Thoracic aorta (tissue), 2 donors: ENCODE results near the gene PIK3R3. TPM values are rescaled to one million over a fixed set of nuclear protein-coding genes. Genes with fewer than 3 reads are reported as not detected.
"Not testable (repeated sequence)": the region's sequence is repeated elsewhere in the genome, so short reads cannot be mapped to it uniquely, and the experiment has no call there.

Experiments used
- ATAC-seq: fragments of 150-250 bp; one replicate; pipeline ENCODE4 v1.8.0; 2017; ENCODE audit warnings: low read depth; ENCODE audit not compliant: insufficient number of reproducible peaks, low FRiP score
- DNase-seq: peaks from one replicate; pipeline ENCODE4 v3.0.0-alpha.2; 2020; ENCODE audit warnings: low spot score
- H3K27ac ChIP-seq, 2 donors: fragments of 200-600 bp; sonication (generic); 1 replicate in 1 of 2; 2 replicates in 1 of 2; pipeline ENCODE4 v1.5.1; 2016; ENCODE audit warnings: mild to moderate bottlenecking in 2 of 2, moderate library complexity in 2 of 2
- H3K27me3 ChIP-seq: fragments of 200-600 bp; sonication (generic); replicated peaks from 2 replicates; pipeline ENCODE4 v1.6.0; 2016; ENCODE audit warnings: mild to moderate bottlenecking; ENCODE audit not compliant: insufficient read depth
- H3K36me3 ChIP-seq: fragments of 200-600 bp; sonication (generic); one replicate; pipeline ENCODE4 v1.5.1; 2016
- H3K4me1 ChIP-seq, 2 donors: fragments of 200-600 bp; sonication (generic); 1 replicate in 1 of 2; 2 replicates in 1 of 2; pipeline versions ENCODE4 v1.5.1 to v1.6.0; 2016; ENCODE audit warnings: low read depth in 2 of 2, mild to moderate bottlenecking in 1 of 2; ENCODE audit not compliant: control insufficient read depth in 1 of 2
- H3K4me3 ChIP-seq: fragments of 200-600 bp; sonication (generic); 2 replicates; pipeline ENCODE4 v1.5.1; 2016; ENCODE audit warnings: mild to moderate bottlenecking
- H3K9me3 ChIP-seq: fragments of 200-600 bp; sonication (generic); 2 replicates; pipeline ENCODE4 v1.5.1; 2016
- total RNA-seq, 2 donors: library from RNA; depleted of rRNA; stranded (reverse); fragments of >200 nt; gene quantifications; one replicate each; pipeline versions ENCODE4 v1.1.0 to v1.2.3, GENCODE V29; 2016
- TF ChIP-seq, protein P1 (sequence below): fragments of 200-600 bp; sonication (generic); IDR thresholded peaks from one replicate; pipeline ENCODE4 v1.5.1; 2019; ENCODE audit warnings: antibody characterized with exemption

PIK3R3 gene
- total RNA-seq, 2 donors from 2014 or later: 9.5 to 30.1 TPM

DNA sequence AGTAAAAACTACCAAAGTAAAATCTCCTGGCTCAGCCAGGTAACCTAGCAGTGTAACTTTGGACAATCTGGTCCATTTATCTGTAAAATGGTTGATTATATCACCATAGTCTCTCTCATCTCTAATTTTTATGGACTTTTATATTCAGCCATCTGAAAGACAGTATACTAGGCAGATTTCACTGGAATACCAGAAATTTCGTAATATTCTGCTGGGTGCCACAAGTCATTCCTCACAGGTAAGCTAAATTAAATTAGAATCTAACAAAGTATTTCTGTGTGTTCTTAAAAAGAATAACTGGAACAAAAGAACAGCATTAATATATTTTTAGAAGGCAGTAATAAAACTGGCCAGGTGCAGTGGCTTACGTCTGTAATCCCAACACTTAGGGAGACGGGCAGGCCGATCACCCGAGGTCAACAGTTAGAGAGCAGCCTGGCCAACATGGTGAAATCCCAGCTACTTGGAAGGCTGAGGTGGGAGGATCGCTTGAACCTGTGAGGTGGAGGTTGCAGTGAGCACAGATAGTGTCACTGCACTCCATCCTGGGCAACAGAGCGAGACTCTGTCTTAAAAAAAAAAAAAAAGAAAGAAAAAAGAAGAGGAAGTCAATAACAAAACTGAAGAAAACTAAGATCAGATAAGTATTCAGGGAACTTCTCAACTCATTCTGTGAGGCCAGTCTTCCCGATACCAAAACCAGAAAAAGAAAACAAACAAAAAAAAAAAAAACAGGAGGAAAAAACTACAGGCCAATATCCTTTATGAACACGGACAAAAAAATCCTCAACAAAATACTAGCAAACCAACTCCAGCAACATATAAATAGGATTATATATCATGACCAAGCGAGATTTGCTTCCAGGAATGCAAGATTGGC, 35.9 kb downstream of the PIK3R3 start:
- TF ChIP-seq, protein P1, sequence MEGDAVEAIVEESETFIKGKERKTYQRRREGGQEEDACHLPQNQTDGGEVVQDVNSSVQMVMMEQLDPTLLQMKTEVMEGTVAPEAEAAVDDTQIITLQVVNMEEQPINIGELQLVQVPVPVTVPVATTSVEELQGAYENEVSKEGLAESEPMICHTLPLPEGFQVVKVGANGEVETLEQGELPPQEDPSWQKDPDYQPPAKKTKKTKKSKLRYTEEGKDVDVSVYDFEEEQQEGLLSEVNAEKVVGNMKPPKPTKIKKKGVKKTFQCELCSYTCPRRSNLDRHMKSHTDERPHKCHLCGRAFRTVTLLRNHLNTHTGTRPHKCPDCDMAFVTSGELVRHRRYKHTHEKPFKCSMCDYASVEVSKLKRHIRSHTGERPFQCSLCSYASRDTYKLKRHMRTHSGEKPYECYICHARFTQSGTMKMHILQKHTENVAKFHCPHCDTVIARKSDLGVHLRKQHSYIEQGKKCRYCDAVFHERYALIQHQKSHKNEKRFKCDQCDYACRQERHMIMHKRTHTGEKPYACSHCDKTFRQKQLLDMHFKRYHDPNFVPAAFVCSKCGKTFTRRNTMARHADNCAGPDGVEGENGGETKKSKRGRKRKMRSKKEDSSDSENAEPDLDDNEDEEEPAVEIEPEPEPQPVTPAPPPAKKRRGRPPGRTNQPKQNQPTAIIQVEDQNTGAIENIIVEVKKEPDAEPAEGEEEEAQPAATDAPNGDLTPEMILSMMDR: no peak
- H3K27ac ChIP-seq: no peak overlapping the region
- no peak for ATAC-seq

DNA sequence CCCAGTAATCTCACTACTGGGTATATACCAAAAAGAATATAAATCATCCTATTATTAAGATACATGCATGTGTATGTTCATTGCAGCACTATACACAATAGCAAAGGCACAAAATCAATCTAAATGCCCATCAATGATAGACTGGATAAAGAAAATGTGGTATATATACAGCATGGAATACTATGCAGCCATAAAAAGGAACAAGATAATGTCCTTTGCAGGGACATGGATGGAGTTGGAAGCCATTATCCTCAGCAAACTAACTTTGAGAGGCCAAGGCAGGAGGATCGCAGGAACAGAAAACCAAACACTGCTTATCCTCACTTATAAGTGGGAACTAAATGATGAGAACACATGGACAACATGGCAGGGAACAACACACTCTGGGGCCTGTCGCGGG, 37.3 kb downstream of the PIK3R3 start:
- H3K27me3 ChIP-seq, DNase-seq, H3K4me1 ChIP-seq, H3K9me3 ChIP-seq, H3K4me3 ChIP-seq, H3K36me3 ChIP-seq, ATAC-seq, H3K27ac ChIP-seq: not testable (repeated sequence)

More for the DNA sequence above, 35.9 kb downstream of the PIK3R3 start:
- DNase-seq: no peak
- no peaks in the 10 kb centered on the region for H3K27me3 ChIP-seq
- no peaks in the 10 kb centered on the region for H3K36me3 ChIP-seq
- H3K4me3 ChIP-seq: no peak overlapping the region
- H3K9me3 ChIP-seq: no peaks in the 10 kb centered on the region
- H3K4me1 ChIP-seq: no peaks in the 10 kb centered on the region

DNA sequence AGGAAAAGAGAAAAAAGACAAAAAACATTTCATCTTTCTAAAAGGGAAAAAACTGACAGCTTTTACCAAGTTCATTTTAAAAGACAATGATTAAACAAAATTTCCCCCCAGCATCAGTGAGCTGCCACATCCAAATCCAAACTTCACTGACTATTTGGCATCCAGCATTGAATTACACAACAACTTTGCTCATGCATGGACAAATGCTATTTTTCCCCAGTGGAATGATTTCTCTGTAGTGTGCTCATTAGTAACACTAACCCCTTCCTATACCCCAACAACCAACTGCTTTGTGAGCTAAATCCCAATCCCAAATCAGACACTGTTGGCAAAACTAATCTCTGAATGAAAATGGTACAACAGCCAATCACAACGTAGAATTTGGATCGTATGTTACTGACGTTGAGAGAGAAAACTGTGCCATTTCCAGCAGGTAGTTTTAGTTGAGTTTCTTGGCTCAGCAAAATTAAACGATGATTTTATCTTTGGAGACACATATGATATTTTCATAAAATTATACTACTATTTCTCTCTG, 37.9 kb downstream of the PIK3R3 start:
- no peak for DNase-seq
- H3K9me3 ChIP-seq: no peaks in the 10 kb centered on the region
- no peak overlapping the region for H3K4me3 ChIP-seq
- H3K27ac ChIP-seq: no peak overlapping the region
- TF ChIP-seq, protein P1: no peak
- H3K4me1 ChIP-seq: no peaks in the 10 kb centered on the region
- no peaks in the 10 kb centered on the region for H3K36me3 ChIP-seq
- H3K27me3 ChIP-seq: no peaks in the 10 kb centered on the region
- ATAC-seq: no peak

DNA sequence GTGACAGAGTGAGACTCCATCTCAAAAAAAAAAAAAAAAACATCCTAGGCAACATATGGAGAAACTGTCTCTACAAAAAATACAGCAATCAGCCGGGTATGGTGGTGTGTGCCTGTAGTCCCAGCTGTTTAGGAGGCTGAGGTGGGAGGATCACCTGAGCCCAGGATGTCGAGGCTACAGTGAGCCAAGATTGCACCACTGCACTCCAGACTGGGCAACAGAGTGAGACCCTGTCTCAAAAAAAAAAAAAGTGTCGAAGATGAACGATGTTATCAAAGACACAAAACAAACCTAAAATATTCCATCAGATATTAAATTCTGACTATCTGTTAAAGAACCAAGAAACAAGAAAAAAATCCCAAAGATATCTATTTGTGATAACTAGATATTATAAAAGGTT, 38.6 kb downstream of the PIK3R3 start:
- H3K4me3 ChIP-seq, H3K9me3 ChIP-seq, ATAC-seq, H3K36me3 ChIP-seq, H3K27ac ChIP-seq, DNase-seq, H3K27me3 ChIP-seq, H3K4me1 ChIP-seq: not testable (repeated sequence)

DNA sequence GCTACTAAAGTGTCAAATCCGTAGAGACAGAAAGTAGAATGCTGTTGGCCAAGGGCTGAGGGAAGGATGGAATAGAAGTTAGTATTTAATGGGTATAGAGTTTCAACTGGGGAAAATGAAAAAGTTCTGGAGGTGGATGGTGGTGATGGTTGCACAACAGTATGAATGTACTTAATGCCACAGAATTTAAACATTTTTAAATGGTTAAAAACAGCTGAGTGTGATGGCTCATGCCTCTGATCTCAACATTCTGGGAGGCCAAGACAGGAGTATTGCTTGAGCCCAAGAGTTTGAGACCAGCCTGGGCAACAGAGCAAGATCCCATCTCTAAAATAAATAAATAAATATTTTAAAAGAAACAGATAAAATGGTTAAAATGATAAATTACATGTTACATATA, 44.5 kb downstream of the PIK3R3 start:
- TF ChIP-seq, protein P1: no peak
- Histone ChIP-seq H3K27ac (no peak overlapping the region), H3K36me3 (no peaks in the 10 kb centered on the region), H3K9me3 (no peaks in the 10 kb centered on the region), H3K4me3 (no peak overlapping the region), H3K27me3 (no peaks in the 10 kb centered on the region), H3K4me1 (no peaks in the 10 kb centered on the region)
- no peak for ATAC-seq
- DNase-seq: no peak

DNA sequence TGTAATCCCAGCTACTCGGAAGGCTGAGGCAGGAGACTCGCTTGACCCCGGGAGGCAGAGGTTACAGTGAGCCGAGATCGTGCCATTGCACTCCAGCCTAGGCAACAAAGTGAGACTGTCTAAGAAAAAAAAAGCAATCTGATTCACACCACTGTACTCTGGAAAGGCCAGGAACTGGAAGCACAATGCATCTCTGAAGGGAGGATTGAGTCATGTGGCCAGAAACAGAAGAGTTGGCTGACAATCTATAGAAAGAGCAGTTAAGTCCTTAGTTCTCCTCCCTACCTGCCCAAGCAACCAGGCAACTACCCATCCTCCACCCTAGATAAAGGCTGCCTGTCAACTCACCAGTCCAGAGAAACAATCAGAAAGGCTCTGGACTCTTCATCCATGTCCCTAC, 45.9 kb downstream of the PIK3R3 start:
- H3K9me3 ChIP-seq: no peaks in the 10 kb centered on the region
- TF ChIP-seq, protein P1: no peak
- DNase-seq: no peak

More for the DNA sequence above, 45.9 kb downstream of the PIK3R3 start:
- Histone ChIP-seq H3K4me1 (no peaks in the 10 kb centered on the region), H3K27me3 (no peaks in the 10 kb centered on the region), H3K36me3 (no peaks in the 10 kb centered on the region), H3K27ac (no peak overlapping the region), H3K4me3 (no peak overlapping the region)
- ATAC-seq: no peak
